Central memory CD4-positive, alpha-beta T cell (primary cell): ENCODE measurements around the gene OR2C3.
"Not testable (repeated sequence)": the region's sequence is repeated elsewhere in the genome, so short reads cannot be mapped to it uniquely, and the experiment has no call there.

Experiments
- DNase-seq: peaks from one replicate; pipeline ENCODE4 v3.0.0; 2022
- total RNA-seq, 3 experiments: gene quantifications; one replicate each; lab custom pipeline; 2026; lab: John Stamatoyannopoulos, UW

The OR2C3 gene
- total RNA-seq: 0 reads per million in 3 experiments

DNA sequence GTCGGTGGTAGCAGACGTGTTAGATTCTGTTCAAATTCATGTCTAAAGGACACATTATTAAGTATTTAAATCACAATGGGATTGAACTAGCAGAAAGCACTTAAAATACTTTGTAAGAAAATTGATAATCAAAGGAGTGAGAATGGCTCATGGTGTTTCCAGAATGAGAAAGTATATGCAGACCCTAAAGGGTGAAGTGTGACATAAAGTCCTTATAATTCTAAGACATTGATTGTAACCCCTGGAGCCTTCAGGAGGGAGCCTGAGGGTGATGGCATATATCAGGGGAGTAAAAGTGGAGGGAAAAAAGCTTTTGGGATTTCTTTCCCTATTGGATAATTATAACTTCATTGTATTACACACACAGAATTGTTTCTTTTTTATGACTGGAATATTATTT lies at the start of gene OR2C3:
OR2C3 (minus strand) TSS at position 101 of the 400 bp plus-strand sequence. CDS start 3,929 bp downstream, outside the sequence.
- no peak for DNase-seq

DNA sequence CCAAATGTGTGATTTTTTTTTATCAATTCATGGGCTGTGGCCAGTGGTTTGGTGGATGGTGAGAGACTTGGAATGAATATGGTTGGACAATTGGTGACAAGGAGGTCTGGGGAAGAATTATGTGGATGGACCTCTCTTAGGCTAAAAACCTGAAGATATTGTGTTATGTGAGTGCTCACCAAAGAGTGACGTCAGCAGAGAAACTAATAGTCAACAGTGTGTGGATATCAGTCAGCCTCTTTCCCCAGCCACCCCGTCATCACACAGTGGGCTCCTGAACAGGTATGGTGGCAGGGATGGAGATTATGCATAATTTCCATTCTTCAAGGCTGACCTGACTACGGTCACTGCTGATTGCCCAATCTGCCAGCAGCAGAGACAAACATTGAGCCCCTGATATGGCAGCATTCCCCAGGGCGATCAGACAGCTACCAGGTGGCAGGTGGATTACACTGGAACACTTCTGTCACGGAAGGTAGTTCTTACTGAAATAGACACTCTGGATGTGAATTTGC lies 42.8 kb upstream of the OR2C3 start:
- DNase-seq: no peak

DNA sequence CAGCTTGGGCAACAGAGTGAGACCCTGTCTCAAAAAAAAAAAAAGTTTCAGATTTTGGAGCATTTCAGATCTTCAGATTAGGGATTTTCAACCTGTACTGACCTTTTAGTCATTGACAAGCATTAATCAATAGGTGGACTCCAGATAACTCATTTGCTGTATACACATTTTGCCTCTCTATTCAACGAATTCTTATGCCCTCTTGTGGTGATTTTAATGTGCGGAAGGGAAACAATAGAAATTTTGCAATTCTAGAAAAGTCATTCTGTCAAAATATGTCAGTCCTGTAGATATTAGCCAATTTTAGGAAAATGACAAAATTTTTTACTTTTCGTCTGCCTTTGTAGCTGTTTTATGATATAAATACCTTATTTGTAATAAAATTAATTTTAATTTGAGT lies 40.3 kb upstream of the OR2C3 start:
- DNase-seq: no peak

DNA sequence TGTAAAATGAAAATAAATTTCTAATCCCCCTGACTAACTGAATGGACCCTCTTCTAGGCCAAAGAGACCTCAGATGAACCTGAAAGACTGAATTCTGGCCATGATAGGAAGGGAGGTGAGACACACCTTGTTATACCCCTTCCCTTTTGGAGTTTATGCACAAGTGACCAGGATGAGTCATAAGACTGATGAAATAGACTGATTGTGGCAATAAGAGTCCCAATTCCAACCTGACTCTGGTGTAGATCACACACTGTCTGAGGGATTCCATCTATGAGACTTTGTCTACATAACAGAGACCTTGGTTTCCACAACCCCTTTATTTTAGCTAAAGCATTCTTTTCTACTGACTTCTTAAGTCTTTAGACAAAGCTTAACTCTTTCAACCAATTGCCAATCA lies 38.4 kb upstream of the OR2C3 start:
- no peak for DNase-seq

DNA sequence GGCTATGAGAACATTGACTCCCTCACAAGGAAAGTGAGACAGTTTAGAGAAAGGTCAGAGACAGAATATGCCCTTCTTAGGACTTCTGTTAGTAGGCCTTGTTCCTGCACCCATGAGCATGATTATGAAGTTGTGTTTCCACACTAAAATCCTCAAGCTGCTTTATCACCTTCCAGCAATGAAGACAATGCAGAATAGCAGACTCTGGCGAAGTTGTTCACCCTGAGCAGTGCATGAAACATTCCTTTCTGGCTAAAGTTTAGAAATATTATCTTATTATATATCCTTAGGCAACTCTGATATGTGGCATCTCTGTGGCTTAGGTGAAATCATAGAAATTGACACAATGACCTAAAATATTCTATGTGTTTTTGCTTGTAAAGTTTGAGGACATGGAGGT lies 38.0 kb upstream of the OR2C3 start:
- DNase-seq: no peak

DNA sequence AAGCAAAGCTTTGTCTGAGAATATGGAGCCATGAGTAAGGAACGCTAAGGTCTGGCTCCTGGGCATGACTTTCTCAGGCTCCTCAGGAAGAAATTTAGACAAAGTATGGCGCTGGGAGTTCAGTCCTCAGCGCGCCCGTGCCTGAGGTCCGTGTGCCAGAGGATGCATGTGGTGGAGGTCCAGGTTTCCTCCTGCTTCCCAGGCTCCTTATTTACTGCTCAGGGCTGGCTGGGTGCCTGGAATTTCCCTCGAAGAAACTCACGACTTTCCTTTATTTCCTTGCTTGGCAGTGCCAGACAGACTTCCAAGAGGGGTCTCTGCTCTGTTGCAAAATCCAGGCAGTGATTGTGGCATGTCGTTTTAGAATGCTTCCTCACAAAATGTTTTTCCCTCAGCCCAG lies 26.0 kb upstream of the OR2C3 start:
- no peak for DNase-seq

DNA sequence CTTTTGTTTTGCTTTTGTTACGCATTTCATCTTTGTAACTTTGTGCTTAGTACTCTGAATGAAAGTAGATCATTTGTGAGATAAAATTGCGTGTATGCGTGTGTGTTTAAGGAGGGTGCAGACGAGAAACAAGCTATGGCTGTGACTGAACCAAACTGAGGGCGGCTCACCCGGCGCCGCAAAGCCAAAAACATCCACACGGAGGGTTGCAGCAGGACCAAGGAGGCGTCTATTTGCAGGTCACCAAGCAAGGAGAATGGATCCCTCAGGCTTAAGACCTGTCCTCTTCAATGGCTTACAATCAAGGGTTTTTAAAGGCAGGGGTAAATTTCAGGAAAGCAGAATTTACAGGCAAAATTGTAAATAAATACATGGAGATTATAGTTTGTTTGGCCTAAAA lies 25.5 kb upstream of the OR2C3 start:
- DNase-seq: no peak

DNA sequence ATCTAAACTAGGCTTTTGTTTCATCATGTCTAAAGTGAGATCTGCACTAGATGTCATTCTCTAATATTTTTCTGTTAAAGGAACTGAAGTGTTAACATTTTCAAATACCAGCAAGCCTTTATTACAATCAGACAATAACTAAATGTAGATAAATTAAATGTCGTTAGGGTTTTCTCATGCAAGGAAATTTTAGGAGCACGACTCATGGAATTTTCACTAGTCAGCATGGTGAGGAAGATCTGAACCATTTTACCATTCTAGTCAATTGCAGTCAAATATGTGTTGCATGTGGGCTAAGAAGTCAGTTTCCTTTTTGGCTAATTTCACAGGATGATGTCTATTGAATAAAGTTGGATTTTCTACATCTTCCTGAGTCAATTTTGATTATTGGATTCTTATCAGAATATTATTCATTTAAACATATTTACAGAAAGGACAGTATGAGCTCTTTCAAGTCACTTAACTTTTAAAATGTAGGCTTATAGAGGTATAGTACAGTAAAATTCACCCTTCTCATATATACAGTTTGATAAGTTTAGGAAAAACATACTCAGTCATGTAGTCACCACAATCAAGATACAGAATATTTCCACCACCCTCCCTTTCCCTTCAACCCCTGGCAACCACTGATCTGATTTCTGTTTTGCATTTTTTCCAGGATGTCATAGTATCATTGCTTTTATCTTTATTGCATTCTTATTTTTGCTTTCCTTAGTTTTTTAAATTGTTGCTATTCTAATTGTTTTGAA lies 21.9 kb upstream of the OR2C3 start:
- no peak for DNase-seq

DNA sequence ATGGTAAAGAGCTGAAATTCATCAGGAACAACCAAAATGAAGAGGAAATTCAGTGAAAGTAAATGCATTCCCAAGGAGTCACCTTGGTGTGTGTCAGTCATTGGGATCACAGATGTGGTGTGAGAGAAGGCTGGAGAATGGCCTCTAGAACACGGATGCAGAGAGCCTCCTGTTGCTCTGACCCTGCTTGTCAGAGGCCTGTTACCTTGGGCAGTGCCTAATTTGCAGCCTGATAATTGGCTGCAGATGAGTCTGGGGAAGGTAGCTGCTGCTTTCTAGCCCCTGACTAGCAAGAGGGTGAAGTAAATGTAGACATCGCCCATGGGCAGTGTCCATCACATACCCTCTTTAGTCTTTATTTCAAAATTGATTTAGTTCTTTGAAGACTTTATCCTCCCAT lies 16.0 kb upstream of the OR2C3 start:
- DNase-seq: no peak

DNA sequence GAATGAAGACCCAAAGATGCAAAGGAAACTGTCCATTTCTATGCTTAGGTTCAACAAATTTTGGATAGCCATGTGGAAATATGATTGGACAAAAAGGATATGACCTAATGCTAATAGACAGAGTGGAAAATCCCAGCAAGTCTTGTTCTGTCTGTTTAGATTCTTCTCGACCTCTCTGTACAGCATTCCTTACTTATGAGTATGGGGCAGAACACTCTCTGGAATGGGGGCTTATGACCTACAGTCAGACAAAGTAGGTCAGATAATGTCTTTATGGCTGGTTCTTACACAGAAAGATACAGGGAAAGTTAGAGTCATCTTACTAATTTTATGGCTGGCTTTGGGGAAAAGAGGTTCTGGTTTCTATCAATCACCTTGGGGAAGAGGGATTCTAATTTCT lies 15.5 kb upstream of the OR2C3 start:
- DNase-seq: no peak

DNA sequence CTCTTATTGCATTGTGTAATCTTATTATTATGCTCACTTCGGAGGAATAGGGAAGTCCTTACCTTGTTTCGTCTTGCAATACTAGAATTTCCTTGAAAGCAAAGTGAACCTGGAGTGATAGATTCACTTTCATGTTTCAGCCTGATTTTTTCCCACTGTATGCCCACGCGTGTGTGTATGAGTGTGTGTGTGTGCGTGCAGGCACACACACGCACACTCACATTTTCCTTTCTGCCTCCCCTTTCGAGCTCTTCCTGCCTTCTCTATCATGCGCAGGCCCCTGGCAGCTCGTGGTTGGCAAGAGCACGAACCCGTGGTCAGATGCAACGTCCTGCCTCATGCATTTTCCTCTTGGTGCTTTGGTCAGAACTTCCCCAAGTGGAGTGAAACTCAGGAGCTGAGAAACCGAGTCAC lies 12.5 kb upstream of the OR2C3 start, which contains the start of gene GCSAML:
GCSAML (plus strand) TSS at position 366 of the 414 bp plus-strand sequence. CDS start 58 bp downstream, outside the sequence.
- DNase-seq: no peak

DNA sequence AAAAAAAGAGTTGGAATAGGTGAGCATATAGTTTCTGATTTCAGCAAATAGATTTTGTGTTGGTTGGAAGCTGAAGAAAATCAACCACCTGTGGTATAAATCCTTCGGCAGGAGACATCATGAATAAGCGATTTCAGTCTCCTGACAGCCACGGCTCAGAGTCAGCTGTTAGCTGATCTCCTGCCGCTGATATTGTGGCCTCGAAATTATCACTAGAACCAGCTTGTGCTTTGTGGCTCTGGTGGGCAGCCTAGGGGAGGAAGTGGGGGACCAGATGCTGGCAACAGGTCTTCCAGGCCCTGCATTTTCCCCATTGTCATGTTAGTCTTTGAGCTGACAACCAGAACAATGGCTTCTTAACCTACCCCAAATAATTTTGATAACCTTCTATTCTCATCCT lies 11.9 kb upstream of the OR2C3 start:
- no peak for DNase-seq

DNA sequence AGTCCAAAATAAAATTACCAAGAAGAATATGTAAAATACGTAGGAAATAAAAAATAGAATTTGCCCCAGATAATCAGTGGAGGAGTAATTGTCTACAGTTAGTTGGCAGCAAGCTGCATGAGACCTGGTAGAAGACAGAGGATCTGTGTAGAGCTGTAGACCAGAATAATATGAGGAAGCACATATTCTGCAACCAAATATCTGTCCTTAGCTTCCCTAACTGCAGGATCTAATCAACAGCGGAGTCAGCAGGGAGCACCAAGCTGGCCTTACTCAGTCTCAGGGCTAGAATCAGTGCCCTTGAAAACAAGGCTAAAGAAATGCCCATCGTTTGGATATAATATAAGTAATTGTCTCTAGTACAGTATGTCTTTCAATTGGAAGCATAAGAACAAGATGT lies 6.6 kb upstream of the OR2C3 start:
- DNase-seq: no peak

DNA sequence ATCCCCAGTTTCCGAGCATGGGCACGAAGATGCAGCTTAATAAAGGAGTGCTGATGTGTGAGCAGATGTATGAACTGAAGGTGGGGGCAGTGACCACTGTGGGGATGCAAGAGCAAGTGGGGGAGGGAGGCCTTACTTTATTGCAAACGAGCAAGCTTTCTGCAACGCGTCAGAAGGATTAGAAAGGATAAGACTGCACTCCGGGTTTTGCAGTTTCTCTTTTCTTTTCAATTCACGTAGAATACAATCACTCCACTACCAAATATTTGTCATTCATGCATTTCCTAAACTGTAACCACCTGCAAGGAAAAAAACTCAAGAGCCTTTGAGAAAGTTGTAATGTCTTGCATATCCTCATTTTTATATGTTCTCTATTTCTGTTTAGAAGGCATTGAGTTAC lies 4.3 kb upstream of the OR2C3 start:
- DNase-seq: no peak

DNA sequence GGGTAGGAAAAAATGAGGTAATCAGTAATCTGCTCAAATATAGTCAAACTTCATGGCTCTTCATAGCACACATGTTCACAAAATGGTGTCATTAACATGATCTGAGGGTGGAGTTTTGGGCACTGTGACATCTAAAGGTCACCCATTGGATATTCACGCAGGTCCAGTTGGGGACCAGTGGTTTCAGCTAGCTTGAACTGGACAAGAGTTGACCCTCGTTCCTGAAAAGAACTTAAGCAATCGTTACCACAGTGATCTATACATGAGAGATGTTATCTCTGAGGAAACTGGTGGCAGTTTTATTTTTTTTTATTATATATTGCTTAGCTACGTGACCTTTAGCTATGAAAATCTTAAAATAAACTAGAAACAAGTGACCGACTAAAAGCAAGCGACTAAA lies 3.0 kb upstream of the OR2C3 start:
- DNase-seq: no peak

DNA sequence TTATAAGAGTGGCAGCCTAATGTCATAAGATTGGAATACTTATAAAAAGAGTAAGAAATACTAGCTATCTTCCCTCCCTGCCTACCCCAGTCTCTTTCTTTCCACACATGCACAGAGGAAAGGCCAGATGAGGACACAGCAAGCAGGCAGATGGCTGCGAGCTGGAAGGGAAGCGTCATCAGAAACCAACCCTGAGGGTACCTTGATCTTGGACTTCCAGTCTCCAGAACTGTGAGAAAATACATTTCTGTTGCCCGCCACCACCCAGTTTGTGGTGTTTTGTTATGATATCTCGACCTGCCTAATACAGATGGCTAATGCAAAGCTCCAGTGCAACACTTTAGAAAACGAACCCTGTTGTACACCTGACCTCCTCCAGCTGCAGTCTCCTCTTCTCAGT lies 2.3 kb upstream of the OR2C3 start:
- no peak for DNase-seq

DNA sequence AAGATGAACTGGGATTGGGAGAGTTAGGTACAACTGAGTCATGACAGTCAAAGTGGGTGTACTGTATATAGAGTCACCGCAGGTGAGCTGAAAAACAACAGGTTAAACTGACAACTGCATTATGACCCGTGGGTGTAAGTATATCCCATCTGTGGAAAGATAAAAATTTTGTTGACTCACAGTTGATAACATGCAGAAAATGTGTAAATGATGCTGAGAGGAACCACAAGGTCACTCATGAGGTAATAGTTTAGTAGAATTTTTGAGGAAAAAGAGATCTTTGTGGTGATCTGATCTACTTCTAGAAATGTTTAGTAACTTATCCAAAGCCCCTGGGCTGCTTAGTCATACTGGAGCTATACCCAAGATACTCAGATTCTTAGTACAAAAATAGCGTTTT lies 838 bp downstream of the OR2C3 start:
- no peak for DNase-seq

DNA sequence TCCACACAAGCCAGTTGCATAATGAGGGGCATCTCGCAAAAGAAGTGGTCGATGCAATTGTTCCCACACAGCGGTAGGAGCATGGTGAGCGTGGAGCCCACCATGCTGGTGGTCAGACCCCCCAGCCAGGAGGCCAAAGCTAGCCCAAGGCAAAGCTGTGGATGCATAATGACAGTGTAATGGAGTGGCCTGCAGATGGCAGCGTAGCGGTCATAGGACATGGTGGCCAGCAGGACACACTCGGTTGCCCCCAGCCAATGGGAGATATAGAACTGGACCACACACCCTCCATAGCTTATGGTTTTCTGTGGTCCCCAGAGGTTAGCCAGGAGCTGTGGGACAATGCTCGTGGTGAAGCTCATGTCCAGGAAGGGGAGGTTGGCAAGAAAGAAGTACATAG lies 4.3 kb downstream of the OR2C3 start:
- DNase-seq: no peak

DNA sequence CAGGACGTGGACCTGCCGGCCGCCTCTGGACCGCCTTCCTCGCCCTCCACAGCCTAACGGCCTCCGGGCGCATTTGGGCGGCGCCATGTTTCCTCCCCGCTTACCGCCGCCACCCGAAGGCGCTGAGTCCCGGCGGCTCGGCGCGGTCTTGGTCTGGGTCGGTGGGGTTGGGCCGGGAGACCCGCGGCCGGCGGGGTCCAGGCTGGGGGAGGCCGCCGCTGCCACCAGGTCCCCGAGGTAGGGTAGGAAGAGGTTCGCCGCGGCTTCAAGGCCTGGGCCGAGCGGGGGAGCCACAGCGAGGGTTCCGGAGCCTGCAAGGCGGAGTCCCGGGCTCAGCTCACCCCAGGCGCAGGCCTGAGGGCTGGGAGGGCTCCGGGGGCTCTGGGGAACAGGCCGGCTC lies 5.5 kb downstream of the OR2C3 start:
- DNase-seq: no peak

DNA sequence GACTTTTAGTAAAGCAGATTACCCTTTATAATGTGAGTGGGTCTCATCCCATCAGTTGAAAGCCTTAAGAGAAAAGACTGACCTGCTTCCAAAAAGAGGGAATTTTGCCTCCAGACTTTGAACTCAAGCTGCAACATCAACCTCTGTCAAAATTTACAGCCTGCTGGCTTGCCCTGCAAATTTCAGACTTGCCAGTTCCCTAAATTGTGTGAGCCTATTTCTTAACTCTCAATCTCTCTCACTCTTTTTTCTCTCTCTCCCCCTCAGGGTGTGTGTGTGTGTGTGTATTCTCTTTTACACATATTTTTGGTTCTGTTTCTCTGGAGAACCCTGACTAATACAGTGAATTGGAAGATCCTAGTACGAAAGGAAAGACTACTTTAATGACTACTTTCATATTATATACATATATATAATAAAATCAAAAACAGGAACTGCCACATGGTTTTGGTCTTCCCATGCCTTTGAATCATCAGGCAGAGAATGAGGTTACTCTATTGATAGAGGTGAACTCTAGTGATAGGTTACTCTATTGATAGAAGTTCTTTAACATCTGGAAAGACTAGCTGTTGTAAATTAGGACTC lies 6.4 kb downstream of the OR2C3 start:
- no peak for DNase-seq

DNA sequence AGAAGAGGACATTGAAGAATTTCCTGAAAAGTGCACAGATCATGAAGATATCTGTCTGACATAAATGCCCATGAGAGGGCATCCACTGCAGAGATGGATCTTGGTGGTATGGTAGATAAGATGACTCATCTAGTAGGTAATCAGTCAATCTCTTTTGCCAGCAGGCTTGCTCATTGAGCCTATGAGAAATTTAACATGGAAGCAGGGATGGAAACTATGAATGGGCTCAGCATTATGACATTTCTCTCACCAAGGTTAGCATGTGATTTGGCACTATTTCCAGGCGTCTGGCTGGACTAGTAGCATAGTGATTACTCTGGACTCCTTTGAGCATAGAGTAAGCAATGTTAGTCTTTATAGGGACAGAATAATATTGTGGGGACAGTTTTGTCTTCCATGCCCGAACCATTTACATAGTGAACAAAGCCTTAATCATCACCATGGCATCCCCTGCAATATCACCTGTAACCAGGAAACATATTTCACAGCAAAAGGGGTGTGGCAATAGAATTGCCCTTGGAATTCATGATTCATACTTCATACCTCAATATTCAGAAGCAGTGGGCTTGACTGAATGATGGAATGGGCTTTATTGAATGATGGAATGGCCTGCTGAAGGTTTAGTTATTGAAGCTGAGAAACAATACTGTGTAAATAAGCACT lies 7.3 kb downstream of the OR2C3 start:
- no peak for DNase-seq

DNA sequence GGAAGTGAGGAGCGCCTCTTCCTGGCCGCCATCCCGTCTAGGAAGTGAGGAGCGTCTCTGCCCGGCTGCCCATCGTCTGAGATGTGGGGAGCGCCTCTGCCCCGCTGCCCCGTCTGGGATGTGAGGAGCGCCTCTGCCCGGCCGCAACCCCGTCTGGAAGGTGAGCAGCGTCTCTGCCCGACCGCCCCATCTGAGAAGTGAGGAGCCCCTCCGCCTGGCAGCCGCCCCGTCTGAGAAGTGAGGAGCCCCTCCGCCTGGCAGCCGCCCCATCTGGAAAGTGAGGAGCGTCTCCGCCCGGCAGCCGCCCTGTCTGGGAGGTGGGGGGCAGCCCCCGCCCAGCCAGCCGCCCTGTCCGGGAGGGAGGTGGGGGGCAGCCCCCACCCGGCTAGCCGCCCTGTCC lies 14.4 kb downstream of the OR2C3 start:
- not testable (repeated sequence) for DNase-seq

DNA sequence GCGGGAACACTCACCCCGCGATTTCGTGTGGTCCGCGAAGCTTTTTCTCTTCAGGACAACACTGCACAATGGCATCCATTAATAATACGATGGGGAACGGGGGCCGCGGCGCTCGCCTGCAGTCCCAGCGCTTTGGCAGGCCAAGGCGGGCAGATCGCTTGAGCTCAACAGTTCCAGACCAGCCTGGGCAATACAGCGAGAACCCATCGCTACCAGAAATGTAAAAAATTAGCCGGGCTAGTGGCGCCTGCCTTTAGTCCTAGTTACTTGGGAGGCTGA lies 17.7 kb downstream of the OR2C3 start:
- no peak for DNase-seq
